GM18502 (cell line): ENCODE results near the gene NTMT2.
A peak's percentile ranks its signal among the peaks of the same experiment; 100 is the strongest.

Experiments
- ATAC-seq: cut with Tn5 transposase; IDR thresholded peaks from one replicate; pipeline ENCODE4 v1.9.1; 2021; ENCODE audit warnings: mild to moderate bottlenecking; ENCODE audit not compliant: unreplicated experiment, poor library complexity

The NTMT2 gene

DNA sequence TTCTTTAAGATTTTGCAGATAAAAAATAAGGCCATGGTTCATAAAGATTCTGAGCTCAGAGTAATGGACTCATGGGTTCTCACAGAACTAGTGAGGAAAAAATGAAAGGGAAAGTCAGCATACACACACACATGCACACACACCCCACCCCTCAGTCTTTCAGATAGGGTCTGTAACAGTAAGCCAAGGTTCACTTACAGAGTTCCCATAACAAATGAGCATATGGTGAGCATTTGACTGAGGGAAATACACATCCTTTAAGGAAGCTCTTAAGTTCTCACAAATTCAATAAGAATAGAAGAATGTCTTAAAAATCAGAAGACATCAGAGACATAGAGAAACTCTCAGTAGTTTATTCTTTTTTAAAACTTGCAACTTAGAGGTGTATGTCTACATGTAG lies 57.9 kb downstream of the NTMT2 start:
- no peak for ATAC-seq

DNA sequence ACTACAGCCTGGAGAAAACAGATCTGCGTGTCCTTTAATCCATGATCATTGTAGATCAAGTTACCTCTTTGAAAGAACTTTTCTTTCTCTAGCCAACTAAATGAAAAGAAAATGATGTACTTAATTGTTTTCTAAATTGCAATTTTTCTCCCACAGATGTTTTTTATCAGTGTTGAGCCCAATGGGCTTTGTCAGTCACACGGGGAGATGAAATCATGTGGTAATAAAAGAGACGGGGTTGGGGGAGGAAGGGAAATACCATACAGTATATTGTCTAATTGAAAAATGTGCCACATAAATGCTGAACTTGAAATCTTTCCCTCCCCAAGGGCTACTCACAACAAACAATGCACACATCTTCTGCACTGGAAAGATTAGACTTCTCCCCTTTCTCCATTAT lies 58.4 kb downstream of the NTMT2 start:
- no peak for ATAC-seq

- ATAC-seq = no peak
Measured at GRCh38 chr1:170205301-170205700, 59.5 kb downstream of the NTMT2 start.

- no peak for ATAC-seq
Measured at GRCh38 chr1:170209125-170209524, 63.4 kb downstream of the NTMT2 start.

DNA sequence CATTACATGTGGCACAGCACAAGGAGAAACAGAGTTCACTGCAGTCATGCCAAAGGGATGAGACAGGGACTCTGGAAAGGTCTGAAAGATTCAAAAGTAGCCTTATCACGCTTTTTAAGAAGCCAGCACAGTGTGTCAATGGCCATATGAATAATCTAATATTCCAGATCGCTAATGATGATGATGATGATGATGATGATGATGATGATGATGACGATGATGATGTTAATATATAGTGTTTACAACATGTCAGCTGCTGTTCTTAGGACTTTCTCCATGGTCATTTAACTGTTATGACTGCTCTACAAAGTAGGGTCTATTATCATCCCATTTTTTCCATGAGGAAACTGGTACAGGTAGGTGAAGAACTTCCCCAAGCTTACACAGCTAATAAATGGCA lies 64.4 kb downstream of the NTMT2 start:
- no peak for ATAC-seq

GRCh38 chr1:170213596-170213995 lies 67.8 kb downstream of the NTMT2 start:
- ATAC-seq = no peak

DNA sequence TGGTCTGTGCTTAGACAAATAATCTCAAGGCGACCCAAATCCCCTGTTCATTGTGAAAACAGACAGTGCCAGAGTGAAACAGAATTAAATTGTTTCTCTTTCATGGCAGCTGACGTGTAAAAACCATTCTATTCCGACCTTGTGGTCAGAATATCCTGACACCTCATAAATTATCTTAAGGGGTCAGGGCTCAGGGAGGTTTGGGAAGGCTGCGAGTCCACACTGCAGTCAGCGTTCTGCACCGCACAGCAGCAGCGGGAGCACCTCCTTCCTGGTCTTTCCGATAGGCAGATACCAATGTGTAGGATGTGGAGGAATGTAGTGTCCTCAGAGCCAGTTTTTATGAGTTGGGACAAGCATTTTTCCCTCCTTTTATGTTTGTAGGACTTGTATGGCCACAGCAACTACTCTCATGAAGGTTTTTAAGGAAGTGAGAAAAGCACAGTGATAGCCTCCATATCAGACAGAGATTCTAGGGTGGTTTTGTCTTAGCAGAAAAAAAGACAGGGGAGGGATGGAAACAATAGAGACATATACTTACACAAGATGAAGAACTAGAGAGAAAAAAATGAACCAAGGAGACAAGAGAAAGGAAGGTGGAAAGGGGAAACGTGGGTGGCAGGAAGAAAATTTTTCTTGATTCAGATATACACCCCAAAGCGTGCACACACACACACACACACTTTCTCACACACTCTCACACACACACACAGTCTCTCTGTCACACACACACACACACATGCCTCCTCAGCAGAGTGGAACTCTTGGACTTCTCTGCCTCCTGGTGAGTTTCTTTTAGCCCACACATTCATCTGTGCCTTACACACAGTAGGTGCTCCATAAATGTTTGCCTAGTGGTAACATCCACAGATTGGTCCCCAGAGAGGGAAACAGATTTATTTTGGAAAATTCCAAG lies 68.6 kb downstream of the NTMT2 start:
- peak; percentile 88 for ATAC-seq

DNA sequence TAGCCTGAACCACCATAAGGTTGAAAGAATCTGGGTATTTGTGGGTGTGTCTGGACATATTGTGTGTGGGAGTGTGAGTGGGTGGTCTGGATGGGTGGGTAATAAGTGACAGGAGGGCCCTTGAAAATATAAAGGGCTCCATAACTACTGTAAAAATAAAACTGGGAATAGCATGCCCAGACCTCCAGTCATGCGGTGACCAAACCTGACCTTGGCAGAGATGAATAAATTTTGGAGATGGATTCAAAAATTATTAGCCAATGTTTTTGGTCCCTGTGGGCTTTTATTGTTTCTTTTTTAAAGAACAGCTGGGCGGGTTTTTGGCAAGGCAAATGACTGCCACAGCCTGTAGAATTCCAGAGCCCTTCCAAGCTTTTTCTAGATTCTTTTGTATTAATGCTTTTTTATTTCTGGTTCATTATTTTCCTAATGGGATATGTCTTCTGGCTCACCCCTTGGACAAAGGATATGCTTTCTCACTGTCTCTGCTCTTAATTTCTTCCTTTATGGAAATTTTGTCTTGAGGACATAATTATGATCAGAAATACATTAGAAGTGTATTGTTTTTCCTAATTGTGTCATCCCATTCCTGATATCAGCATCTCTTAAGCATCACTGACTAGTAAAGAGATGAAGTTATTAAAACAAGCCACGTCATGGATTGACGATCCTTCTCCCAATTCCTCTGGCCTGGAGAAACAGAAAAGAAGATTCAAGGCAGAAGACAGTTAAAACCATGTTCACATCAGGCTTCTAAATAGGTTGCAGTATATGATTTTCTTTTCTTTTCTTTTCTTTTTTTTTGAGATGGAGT lies 69.5 kb downstream of the NTMT2 start:
- no peak for ATAC-seq

- no peak for ATAC-seq
Measured at GRCh38 chr1:170217517-170218256, 71.9 kb downstream of the NTMT2 start.

GRCh38 chr1:170218257-170218650 lies 72.5 kb downstream of the NTMT2 start:
- no peak for ATAC-seq
